ENCODE results near the gene GMDS. TPM values are rescaled to one million over a fixed set of nuclear protein-coding genes. Genes with fewer than 3 reads are reported as not detected.

GMDS gene
- total and polyA plus RNA-seq, 2 donors, result 19.9 to 28.4 TPM

GRCh38 chr6:1602049-1602713 lies 643.2 kb downstream of the GMDS start:
- Histone ChIP-seq H3K9me3 (ENCODE audit: control insufficient read depth in 2 of 2, insufficient read depth in 1 of 2, low read length in 1 of 2) (peaks cover 0 to 9% of the 10 kb centered on the region in 2 donors), H3K36me3 (ENCODE audit: control insufficient read depth in 2 of 2, insufficient read depth in 2 of 2, low read length in 1 of 2) (no peaks in the 10 kb centered on the region), H3K4me1 (ENCODE audit: control insufficient read depth in 2 of 2, insufficient read depth in 2 of 2, low read length in 2 of 2) (peaks cover 8 to 25% of the 10 kb centered on the region in 2 donors), H3K4me3 (ENCODE audit: low read length in 2 of 2) (no peak overlapping the region), H3K27ac (ENCODE audit: low read depth in 1 of 2, low read length in 1 of 2) (no peak overlapping the region), H3K27me3 (ENCODE audit: control insufficient read depth in 2 of 2, insufficient read depth in 1 of 2, low read length in 1 of 2) (peaks cover 90 to 100% of the 10 kb centered on the region in 2 donors)
- no peak for DNase-seq (ENCODE audit: low read depth in 6 of 9, low spot score in 9 of 9)
- WGBS, result 96% methylated on average over 10 of the region's 10 CpGs

GRCh38 chr6:1601158-1602048 lies 644.0 kb downstream of the GMDS start:
- Histone ChIP-seq H3K4me1 (ENCODE audit: control insufficient read depth in 2 of 2, insufficient read depth in 2 of 2, low read length in 2 of 2) (peaks cover 6 to 17% of the 10 kb centered on the region in 2 donors), H3K4me3 (ENCODE audit: low read length in 2 of 2) (no peak overlapping the region), H3K27ac (ENCODE audit: low read depth in 1 of 2, low read length in 1 of 2) (no peak overlapping the region), H3K27me3 (ENCODE audit: control insufficient read depth in 2 of 2, insufficient read depth in 1 of 2, low read length in 1 of 2) (peaks cover 88 to 100% of the 10 kb centered on the region in 2 donors), H3K36me3 (ENCODE audit: control insufficient read depth in 2 of 2, insufficient read depth in 2 of 2, low read length in 1 of 2) (no peaks in the 10 kb centered on the region), H3K9me3 (ENCODE audit: control insufficient read depth in 2 of 2, insufficient read depth in 1 of 2, low read length in 1 of 2) (peaks cover 0 to 6% of the 10 kb centered on the region in 2 donors)
- DNase-seq (ENCODE audit: low read depth in 6 of 9, low spot score in 9 of 9), result no peak
- 26% methylated on average over 60 of the region's 60 CpGs for WGBS

GRCh38 chr6:1600764-1601157 lies 644.6 kb downstream of the GMDS start:
- Histone ChIP-seq H3K27me3 (ENCODE audit: control insufficient read depth in 2 of 2, insufficient read depth in 1 of 2, low read length in 1 of 2) (peaks cover 81 to 100% of the 10 kb centered on the region in 2 donors), H3K4me3 (ENCODE audit: low read length in 2 of 2) (no peak overlapping the region), H3K27ac (ENCODE audit: low read depth in 1 of 2, low read length in 1 of 2) (no peak overlapping the region), H3K4me1 (ENCODE audit: control insufficient read depth in 2 of 2, insufficient read depth in 2 of 2, low read length in 2 of 2) (peaks cover 6 to 13% of the 10 kb centered on the region in 2 donors), H3K36me3 (ENCODE audit: control insufficient read depth in 2 of 2, insufficient read depth in 2 of 2, low read length in 1 of 2) (no peaks in the 10 kb centered on the region), H3K9me3 (ENCODE audit: control insufficient read depth in 2 of 2, insufficient read depth in 1 of 2, low read length in 1 of 2) (peaks cover 0 to 4% of the 10 kb centered on the region in 2 donors)
- 70% methylated on average over 15 of the region's 15 CpGs for WGBS
- DNase-seq (ENCODE audit: low read depth in 6 of 9, low spot score in 9 of 9), result no peak

GRCh38 chr6:1600063-1600763 lies 645.2 kb downstream of the GMDS start:
- Histone ChIP-seq H3K9me3 (ENCODE audit: control insufficient read depth in 2 of 2, insufficient read depth in 1 of 2, low read length in 1 of 2) (peaks cover 0 to under 1% of the 10 kb centered on the region in 2 donors), H3K27ac (ENCODE audit: low read depth in 1 of 2, low read length in 1 of 2) (no peak overlapping the region), H3K4me1 (ENCODE audit: control insufficient read depth in 2 of 2, insufficient read depth in 2 of 2, low read length in 2 of 2) (peaks cover 6 to 12% of the 10 kb centered on the region in 2 donors), H3K27me3 (ENCODE audit: control insufficient read depth in 2 of 2, insufficient read depth in 1 of 2, low read length in 1 of 2) (peaks cover 79 to 100% of the 10 kb centered on the region in 2 donors), H3K4me3 (ENCODE audit: low read length in 2 of 2) (no peak overlapping the region), H3K36me3 (ENCODE audit: control insufficient read depth in 2 of 2, insufficient read depth in 2 of 2, low read length in 1 of 2) (no peaks in the 10 kb centered on the region)
- WGBS, result 89% methylated on average over 3 of the region's 3 CpGs
- DNase-seq (ENCODE audit: low read depth in 6 of 9, low spot score in 9 of 9), result no peak

- DNase-seq (ENCODE audit: low read depth in 6 of 9, low spot score in 9 of 9), result no peak
- WGBS, result 95% methylated on average over 10 of the region's 10 CpGs
These were observed 645.9 kb downstream of the GMDS start for GRCh38 chr6:1599469-1599868.

GRCh38 chr6:1598886-1599285 lies 646.5 kb downstream of the GMDS start:
- 89% methylated on average over 24 of the region's 24 CpGs for WGBS
- Histone ChIP-seq H3K9me3 (ENCODE audit: control insufficient read depth in 2 of 2, insufficient read depth in 1 of 2, low read length in 1 of 2) (no peaks in the 10 kb centered on the region), H3K4me1 (ENCODE audit: control insufficient read depth in 2 of 2, insufficient read depth in 2 of 2, low read length in 2 of 2) (peaks cover 0 to 4% of the 10 kb centered on the region in 2 donors), H3K36me3 (ENCODE audit: control insufficient read depth in 2 of 2, insufficient read depth in 2 of 2, low read length in 1 of 2) (no peaks in the 10 kb centered on the region), H3K27ac (ENCODE audit: low read depth in 1 of 2, low read length in 1 of 2) (no peak overlapping the region), H3K4me3 (ENCODE audit: low read length in 2 of 2) (no peak overlapping the region), H3K27me3 (ENCODE audit: control insufficient read depth in 2 of 2, insufficient read depth in 1 of 2, low read length in 1 of 2) (peaks cover 66 to 100% of the 10 kb centered on the region in 2 donors)
- no peak for DNase-seq (ENCODE audit: low read depth in 6 of 9, low spot score in 9 of 9)

More at GRCh38 chr6:1599469-1599868, 645.9 kb downstream of the GMDS start:
- H3K27me3 ChIP-seq (ENCODE audit: control insufficient read depth in 2 of 2, insufficient read depth in 1 of 2, low read length in 1 of 2), result peaks cover 72 to 100% of the 10 kb centered on the region in 2 donors
- H3K4me3 ChIP-seq (ENCODE audit: low read length in 2 of 2), result no peak overlapping the region
- no peaks in the 10 kb centered on the region for H3K9me3 ChIP-seq (ENCODE audit: control insufficient read depth in 2 of 2, insufficient read depth in 1 of 2, low read length in 1 of 2)
- H3K36me3 ChIP-seq (ENCODE audit: control insufficient read depth in 2 of 2, insufficient read depth in 2 of 2, low read length in 1 of 2), result no peaks in the 10 kb centered on the region
- peaks cover 1 to 8% of the 10 kb centered on the region in 2 donors for H3K4me1 ChIP-seq (ENCODE audit: control insufficient read depth in 2 of 2, insufficient read depth in 2 of 2, low read length in 2 of 2)
- no peak overlapping the region for H3K27ac ChIP-seq (ENCODE audit: low read depth in 1 of 2, low read length in 1 of 2)

- H3K27me3 ChIP-seq (ENCODE audit: control insufficient read depth in 2 of 2, insufficient read depth in 1 of 2, low read length in 1 of 2), result peaks cover 62 to 100% of the 10 kb centered on the region in 2 donors
- H3K36me3 ChIP-seq (ENCODE audit: control insufficient read depth in 2 of 2, insufficient read depth in 2 of 2, low read length in 1 of 2), result no peaks in the 10 kb centered on the region
- WGBS, result 95% methylated on average over 10 of the region's 10 CpGs
- H3K27ac ChIP-seq (ENCODE audit: low read depth in 1 of 2, low read length in 1 of 2), result no peak overlapping the region
- no peak for DNase-seq (ENCODE audit: low read depth in 6 of 9, low spot score in 9 of 9)
- peaks cover 0 to 4% of the 10 kb centered on the region in 2 donors for H3K4me1 ChIP-seq (ENCODE audit: control insufficient read depth in 2 of 2, insufficient read depth in 2 of 2, low read length in 2 of 2)
- no peak overlapping the region for H3K4me3 ChIP-seq (ENCODE audit: low read length in 2 of 2)
- no peaks in the 10 kb centered on the region for H3K9me3 ChIP-seq (ENCODE audit: control insufficient read depth in 2 of 2, insufficient read depth in 1 of 2, low read length in 1 of 2)
These were observed 647.0 kb downstream of the GMDS start for GRCh38 chr6:1598433-1598832.

GRCh38 chr6:1597924-1598323 lies 647.5 kb downstream of the GMDS start:
- no peak overlapping the region for H3K27ac ChIP-seq (ENCODE audit: low read depth in 1 of 2, low read length in 1 of 2)
- H3K4me1 ChIP-seq (ENCODE audit: control insufficient read depth in 2 of 2, insufficient read depth in 2 of 2, low read length in 2 of 2), result peaks cover 0 to 4% of the 10 kb centered on the region in 2 donors
- DNase-seq (ENCODE audit: low read depth in 6 of 9, low spot score in 9 of 9), result no peak
- H3K36me3 ChIP-seq (ENCODE audit: control insufficient read depth in 2 of 2, insufficient read depth in 2 of 2, low read length in 1 of 2), result no peaks in the 10 kb centered on the region
- H3K9me3 ChIP-seq (ENCODE audit: control insufficient read depth in 2 of 2, insufficient read depth in 1 of 2, low read length in 1 of 2), result no peaks in the 10 kb centered on the region
- 93% methylated on average over 5 of the region's 5 CpGs for WGBS
- H3K27me3 ChIP-seq (ENCODE audit: control insufficient read depth in 2 of 2, insufficient read depth in 1 of 2, low read length in 1 of 2), result peaks cover 56 to 100% of the 10 kb centered on the region in 2 donors
- no peak overlapping the region for H3K4me3 ChIP-seq (ENCODE audit: low read length in 2 of 2)
